Measurements from ENCODE around the gene UPP1.

DNA sequence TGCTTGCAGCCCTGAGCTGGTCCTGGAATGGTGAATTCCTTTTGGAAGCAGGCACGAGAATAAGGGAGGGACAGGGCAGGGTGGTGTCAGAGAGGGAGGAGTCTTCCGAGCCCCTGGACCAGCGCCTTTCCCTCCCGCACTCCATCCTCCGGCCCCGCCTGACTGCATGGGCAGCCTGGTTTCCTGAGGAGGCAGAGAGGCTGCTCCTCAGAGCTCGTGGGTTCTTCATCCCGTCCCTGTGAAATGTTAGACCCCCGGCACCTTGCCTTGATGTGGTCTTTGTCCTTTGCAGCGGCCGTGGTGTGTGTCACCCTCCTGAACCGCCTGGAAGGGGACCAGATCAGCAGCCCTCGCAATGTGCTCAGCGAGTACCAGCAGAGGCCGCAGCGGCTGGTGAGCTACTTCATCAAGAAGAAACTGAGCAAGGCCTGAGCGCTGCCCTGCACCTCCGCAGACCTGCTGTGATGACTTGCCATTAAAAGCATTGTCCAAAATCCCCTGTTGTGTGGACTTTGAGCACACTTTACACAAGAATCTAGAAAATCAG, 18.9 kb downstream of the UPP1 start:
- TF ChIP-seq SMC3 (conservative IDR thresholded peaks at IDR 0.05; ENCODE audit: poor library complexity), result no peak
- TF ChIP-seq CTCF (IDR thresholded peaks at IDR 0.05; ENCODE audit: poor library complexity, severe bottlenecking), result no peak
- TF ChIP-seq EZH2 (IDR thresholded peaks at IDR 0.05; ENCODE audit: borderline replicate concordance, insufficient read depth, low read length, poor library complexity, severe bottlenecking), result no peak
- TF ChIP-seq, protein P1, sequence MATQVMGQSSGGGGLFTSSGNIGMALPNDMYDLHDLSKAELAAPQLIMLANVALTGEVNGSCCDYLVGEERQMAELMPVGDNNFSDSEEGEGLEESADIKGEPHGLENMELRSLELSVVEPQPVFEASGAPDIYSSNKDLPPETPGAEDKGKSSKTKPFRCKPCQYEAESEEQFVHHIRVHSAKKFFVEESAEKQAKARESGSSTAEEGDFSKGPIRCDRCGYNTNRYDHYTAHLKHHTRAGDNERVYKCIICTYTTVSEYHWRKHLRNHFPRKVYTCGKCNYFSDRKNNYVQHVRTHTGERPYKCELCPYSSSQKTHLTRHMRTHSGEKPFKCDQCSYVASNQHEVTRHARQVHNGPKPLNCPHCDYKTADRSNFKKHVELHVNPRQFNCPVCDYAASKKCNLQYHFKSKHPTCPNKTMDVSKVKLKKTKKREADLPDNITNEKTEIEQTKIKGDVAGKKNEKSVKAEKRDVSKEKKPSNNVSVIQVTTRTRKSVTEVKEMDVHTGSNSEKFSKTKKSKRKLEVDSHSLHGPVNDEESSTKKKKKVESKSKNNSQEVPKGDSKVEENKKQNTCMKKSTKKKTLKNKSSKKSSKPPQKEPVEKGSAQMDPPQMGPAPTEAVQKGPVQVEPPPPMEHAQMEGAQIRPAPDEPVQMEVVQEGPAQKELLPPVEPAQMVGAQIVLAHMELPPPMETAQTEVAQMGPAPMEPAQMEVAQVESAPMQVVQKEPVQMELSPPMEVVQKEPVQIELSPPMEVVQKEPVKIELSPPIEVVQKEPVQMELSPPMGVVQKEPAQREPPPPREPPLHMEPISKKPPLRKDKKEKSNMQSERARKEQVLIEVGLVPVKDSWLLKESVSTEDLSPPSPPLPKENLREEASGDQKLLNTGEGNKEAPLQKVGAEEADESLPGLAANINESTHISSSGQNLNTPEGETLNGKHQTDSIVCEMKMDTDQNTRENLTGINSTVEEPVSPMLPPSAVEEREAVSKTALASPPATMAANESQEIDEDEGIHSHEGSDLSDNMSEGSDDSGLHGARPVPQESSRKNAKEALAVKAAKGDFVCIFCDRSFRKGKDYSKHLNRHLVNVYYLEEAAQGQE (IDR thresholded peaks at IDR 0.05; ENCODE audit: borderline replicate concordance), result no peak
- no peak for TF ChIP-seq EP300 (conservative IDR thresholded peaks at IDR 0.05; ENCODE audit: poor library complexity, severe bottlenecking)
- no peak for TF ChIP-seq POLR2AphosphoS5 (IDR thresholded peaks at IDR 0.05)
- no peak for TF ChIP-seq TAF1 (IDR thresholded peaks at IDR 0.05; ENCODE audit: low read depth)
- no peak for TF ChIP-seq MXI1 (conservative IDR thresholded peaks at IDR 0.05; ENCODE audit: poor library complexity, severe bottlenecking)
